Neuronal stem cell (in vitro differentiated cells): ENCODE data around the gene NRG3.

ENCODE experiments used
- DNase-seq: peaks from one replicate; pipeline ENCODE4 v3.0.0-alpha.2; 2013; ENCODE audit warnings: low spot score
- H2AFZ ChIP-seq: one replicate; pipeline ENCODE4 v1.6.1; 2013; ENCODE audit warnings: mild to moderate bottlenecking, low read length, inconsistent platforms
- H2AK5ac ChIP-seq: 2 replicates; pipeline ENCODE4 v1.6.1; 2013; ENCODE audit warnings: low read depth, mild to moderate bottlenecking, inconsistent platforms, low read length, moderate library complexity, mixed read lengths
- H2BK120ac ChIP-seq: 2 replicates; pipeline ENCODE4 v1.6.1; 2013; ENCODE audit warnings: low read depth, mild to moderate bottlenecking, inconsistent platforms, low read length, moderate library complexity, mixed read lengths
- H2BK12ac ChIP-seq: one replicate; pipeline ENCODE4 v1.6.1; 2013; ENCODE audit warnings: low read length, inconsistent platforms
- H2BK15ac ChIP-seq: 2 replicates; pipeline ENCODE4 v1.6.1; 2013; ENCODE audit warnings: mild to moderate bottlenecking, low read length, inconsistent platforms, mixed read lengths
- H2BK5ac ChIP-seq: one replicate; pipeline ENCODE4 v1.6.1; 2013; ENCODE audit warnings: inconsistent platforms, mild to moderate bottlenecking, low read length, moderate library complexity
- H3K14ac ChIP-seq: one replicate; pipeline ENCODE4 v1.6.1; 2013; ENCODE audit warnings: low read length, inconsistent platforms
- H3K18ac ChIP-seq: 2 replicates; pipeline ENCODE4 v1.6.1; 2013; ENCODE audit warnings: low read length, inconsistent platforms
- H3K23ac ChIP-seq: 2 replicates; pipeline ENCODE4 v1.6.1; 2013; ENCODE audit warnings: low read depth, mild to moderate bottlenecking, mixed read lengths, low read length, inconsistent platforms; ENCODE audit not compliant: poor library complexity
- H3K27ac ChIP-seq: replicated peaks from 3 replicates; pipeline ENCODE4 v1.5.1; 2013; ENCODE audit warnings: low read length, inconsistent platforms
- H3K27me3 ChIP-seq, 3 experiments: 2 replicates each; pipeline ENCODE4 v1.6.1; 2013; ENCODE audit warnings: low read length in 3 of 3, mild to moderate bottlenecking in 2 of 3, inconsistent platforms in 1 of 3, low read depth in 1 of 3, mixed read lengths in 1 of 3, moderate library complexity in 1 of 3; ENCODE audit not compliant: control insufficient read depth in 3 of 3, insufficient read depth in 3 of 3
- H3K36me3 ChIP-seq, 2 donors: replicated peaks in 1 of 2; 2 replicates each; pipeline ENCODE4 v1.6.1; 2013; ENCODE audit warnings: low read length in 2 of 2; ENCODE audit not compliant: control insufficient read depth in 2 of 2, insufficient read depth in 2 of 2
- H3K4ac ChIP-seq: 2 replicates; pipeline ENCODE4 v1.6.1; 2013; ENCODE audit warnings: inconsistent platforms, mild to moderate bottlenecking, low read length, moderate library complexity
- H3K4me1 ChIP-seq, 2 donors: 1 replicate in 1 of 2; 2 replicates in 1 of 2; pipeline ENCODE4 v1.6.1; 2013; ENCODE audit warnings: low read length in 2 of 2, low read depth in 1 of 2; ENCODE audit not compliant: control insufficient read depth in 2 of 2, insufficient read depth in 1 of 2
- H3K4me2 ChIP-seq: one replicate; pipeline ENCODE4 v1.6.1; 2013; ENCODE audit warnings: mild to moderate bottlenecking, low read length, inconsistent platforms; ENCODE audit not compliant: insufficient read depth, poor library complexity, severe bottlenecking
- H3K4me3 ChIP-seq, 2 donors: 2 replicates each; pipeline ENCODE4 v1.5.1; 2013; ENCODE audit warnings: low read length in 2 of 2, mild to moderate bottlenecking in 2 of 2, inconsistent platforms in 1 of 2, moderate library complexity in 1 of 2
- H3K79me1 ChIP-seq: one replicate; pipeline ENCODE4 v1.6.1; 2013; ENCODE audit warnings: low read depth, mild to moderate bottlenecking, inconsistent platforms, low read length, moderate library complexity
- H3K9ac ChIP-seq: one replicate; pipeline ENCODE4 v1.6.1; 2013; ENCODE audit warnings: mild to moderate bottlenecking, low read depth, low read length, inconsistent platforms; ENCODE audit not compliant: poor library complexity
- H3K9me3 ChIP-seq, 2 donors: replicated peaks in 1 of 2; 2 replicates each; pipeline versions ENCODE3 to v1.6.1; 2013; ENCODE audit warnings: low read length in 2 of 2, mild to moderate bottlenecking in 2 of 2, inconsistent platforms in 1 of 2, low read depth in 1 of 2, mixed read lengths in 1 of 2, moderate library complexity in 1 of 2; ENCODE audit not compliant: control insufficient read depth in 2 of 2, insufficient read depth in 1 of 2
- H4K8ac ChIP-seq: one replicate; pipeline ENCODE4 v1.6.1; 2013; ENCODE audit warnings: low read depth, mild to moderate bottlenecking, inconsistent platforms, low read length, moderate library complexity
- H4K91ac ChIP-seq: one replicate; pipeline ENCODE4 v1.6.1; 2013; ENCODE audit warnings: low read length, low read depth, mild to moderate bottlenecking, inconsistent platforms; ENCODE audit not compliant: poor library complexity
- WGBS, 2 donors: extraction: QIAGEN DNeasy Blood & Tissue Kit; methylation state at CpG; one replicate each; pipeline ENCODE4 v1.1.7; 2013; ENCODE audit warnings: missing lambda C conversion rate in 2 of 2, mixed read lengths in 1 of 2; ENCODE audit not compliant: insufficient read length in 2 of 2, insufficient replicate concordance in 1 of 2; ENCODE audit errors: extremely low coverage in 2 of 2; 5-methylcytosine and 5-hydroxymethylcytosine counted together

Gene NRG3

GRCh38 chr10:82228701-82229100 is 353.7 kb downstream of the NRG3 start:
- H3K9me3 ChIP-seq = no peaks in the 10 kb centered on the region

GRCh38 chr10:82234173-82234572 is 359.2 kb downstream of the NRG3 start:
- no peak overlapping the region for H4K91ac ChIP-seq
- H4K8ac ChIP-seq = no peak overlapping the region
- no peaks in the 10 kb centered on the region for H3K9me3 ChIP-seq
- 100% methylated on average over 1 of the region's 4 CpGs for WGBS, 2 donors
- no peak overlapping the region for H3K18ac ChIP-seq
- H2AFZ ChIP-seq = no peak overlapping the region
- no peak overlapping the region for H2AK5ac ChIP-seq
- H3K9ac ChIP-seq = no peak overlapping the region
- H2BK15ac ChIP-seq = no peak overlapping the region
- H2BK12ac ChIP-seq = no peak overlapping the region
- no peak overlapping the region for H3K27ac ChIP-seq
- no peak for DNase-seq
- no peak overlapping the region for H3K4ac ChIP-seq
- H3K14ac ChIP-seq = no peak overlapping the region
- no peak overlapping the region for H2BK5ac ChIP-seq
- no peak overlapping the region for H2BK120ac ChIP-seq
- H3K36me3 ChIP-seq = no peaks in the 10 kb centered on the region
- no peaks in the 10 kb centered on the region for H3K79me1 ChIP-seq
- H3K4me1 ChIP-seq = no peaks in the 10 kb centered on the region
- no peak overlapping the region for H3K4me2 ChIP-seq
- no peaks in the 10 kb centered on the region for H3K27me3 ChIP-seq
- no peak overlapping the region for H3K4me3 ChIP-seq
- H3K23ac ChIP-seq = no peak overlapping the region

More at GRCh38 chr10:82228701-82229100, 353.7 kb downstream of the NRG3 start:
- H2BK12ac ChIP-seq = no peak overlapping the region
- H3K36me3 ChIP-seq = no peaks in the 10 kb centered on the region
- no peak overlapping the region for H3K4me3 ChIP-seq
- H4K8ac ChIP-seq = no peak overlapping the region
- H3K4ac ChIP-seq = no peak overlapping the region
- no peak overlapping the region for H2BK5ac ChIP-seq
- H2BK120ac ChIP-seq = no peak overlapping the region
- no peak overlapping the region for H2BK15ac ChIP-seq
- H2AFZ ChIP-seq = no peak overlapping the region
- H3K27ac ChIP-seq = no peak overlapping the region
- no peak overlapping the region for H2AK5ac ChIP-seq
- H4K91ac ChIP-seq = no peak overlapping the region
- WGBS, 2 donors = no CpG with 5 or more reads among the region's 4 CpGs
- no peaks in the 10 kb centered on the region for H3K79me1 ChIP-seq
- H3K14ac ChIP-seq = no peak overlapping the region
- no peak overlapping the region for H3K4me2 ChIP-seq
- H3K4me1 ChIP-seq = no peaks in the 10 kb centered on the region
- H3K9ac ChIP-seq = no peak overlapping the region
- H3K23ac ChIP-seq = no peak overlapping the region
- no peaks in the 10 kb centered on the region for H3K27me3 ChIP-seq
- H3K18ac ChIP-seq = no peak overlapping the region
- no peak for DNase-seq

DNA sequence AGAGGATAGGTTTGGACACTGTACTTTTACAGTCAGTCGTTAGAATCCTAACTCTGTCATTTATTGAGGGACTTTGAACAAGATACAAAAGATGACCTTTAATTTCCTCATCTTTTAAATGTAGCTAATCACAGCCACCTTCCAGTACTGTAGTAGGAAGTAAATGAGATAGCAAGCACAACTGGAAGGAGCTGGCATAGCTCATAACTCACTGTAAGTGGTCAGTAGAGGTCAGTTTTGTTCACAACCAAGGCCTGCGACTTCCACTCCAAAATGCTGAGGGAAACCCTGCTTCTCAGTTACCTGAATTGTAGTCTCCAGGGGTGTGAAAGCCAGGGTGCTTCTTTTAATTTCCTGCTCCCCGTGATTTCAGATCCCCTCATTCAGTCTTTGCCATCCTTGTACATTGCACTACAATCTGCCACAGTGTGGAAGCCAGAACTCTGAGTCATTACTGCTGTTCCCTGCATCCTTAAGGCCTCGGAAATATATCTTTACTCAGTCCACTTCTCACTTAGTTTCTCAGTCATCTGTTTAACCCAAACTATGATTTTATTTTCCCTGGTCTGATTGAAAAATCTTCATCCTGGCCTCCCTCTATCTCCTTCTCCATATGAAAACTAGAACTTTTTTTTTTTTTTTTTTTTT is 361.2 kb downstream of the NRG3 start:
- Histone ChIP-seq H3K9me3 (no peaks in the 10 kb centered on the region), H3K79me1 (no peaks in the 10 kb centered on the region), H3K14ac (no peak overlapping the region), H2BK12ac (no peak overlapping the region), H2BK5ac (no peak overlapping the region), H3K4ac (no peak overlapping the region), H3K36me3 (no peaks in the 10 kb centered on the region), H4K8ac (no peak overlapping the region), H2BK15ac (no peak overlapping the region), H3K9ac (no peak overlapping the region), H2AK5ac (no peak overlapping the region), H2AFZ (no peak overlapping the region), H3K4me2 (no peak overlapping the region), H3K18ac (no peak overlapping the region), H3K27ac (no peak overlapping the region), H4K91ac (no peak overlapping the region), H2BK120ac (no peak overlapping the region), H3K27me3 (no peaks in the 10 kb centered on the region), H3K23ac (no peak overlapping the region), H3K4me1 (no peaks in the 10 kb centered on the region), H3K4me3 (no peak overlapping the region)
- DNase-seq = no peak
- WGBS, 2 donors = no CpG with 5 or more reads among the region's 4 CpGs

DNA sequence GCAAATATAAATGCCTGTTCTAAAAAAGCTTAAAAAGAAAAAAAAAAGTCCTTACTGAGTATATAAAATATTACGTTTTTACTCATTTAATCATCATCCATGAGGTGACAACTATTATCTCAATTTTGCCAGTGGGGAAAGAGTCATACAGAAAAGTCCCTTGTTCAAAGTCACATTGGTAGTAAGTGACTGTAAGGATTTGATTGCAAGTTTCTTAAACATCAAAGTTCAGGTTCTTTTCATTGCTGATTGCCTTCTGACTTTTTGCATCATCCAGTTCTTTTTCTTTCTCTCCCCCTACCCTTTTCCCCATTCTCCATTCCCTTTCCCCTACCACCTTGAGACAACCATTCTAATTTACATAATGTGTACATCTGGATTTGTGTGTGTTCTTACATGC is 363.3 kb downstream of the NRG3 start:
- Histone ChIP-seq H3K9me3 (peaks cover 0 to 2% of the 10 kb centered on the region in 2 donors), H3K9ac (no peak overlapping the region), H3K36me3 (no peaks in the 10 kb centered on the region), H2AK5ac (no peak overlapping the region), H4K8ac (no peak overlapping the region), H3K27ac (no peak overlapping the region), H3K4me2 (no peak overlapping the region), H2BK120ac (no peak overlapping the region), H4K91ac (no peak overlapping the region), H2BK12ac (no peak overlapping the region), H3K79me1 (no peaks in the 10 kb centered on the region), H3K18ac (no peak overlapping the region), H3K14ac (no peak overlapping the region), H3K4me1 (no peaks in the 10 kb centered on the region), H3K27me3 (no peaks in the 10 kb centered on the region), H2BK15ac (no peak overlapping the region), H3K4me3 (no peak overlapping the region), H3K4ac (no peak overlapping the region), H2AFZ (no peak overlapping the region), H3K23ac (no peak overlapping the region), H2BK5ac (no peak overlapping the region)
- no CpG with 5 or more reads among the region's 1 CpG for WGBS, 2 donors
- DNase-seq = no peak
